ENCODE data around the gene ALMS1.
"Not testable (repeated sequence)": the region's sequence is repeated elsewhere in the genome, so short reads cannot be mapped to it uniquely, and the experiment has no call there.

ALMS1 gene

DNA sequence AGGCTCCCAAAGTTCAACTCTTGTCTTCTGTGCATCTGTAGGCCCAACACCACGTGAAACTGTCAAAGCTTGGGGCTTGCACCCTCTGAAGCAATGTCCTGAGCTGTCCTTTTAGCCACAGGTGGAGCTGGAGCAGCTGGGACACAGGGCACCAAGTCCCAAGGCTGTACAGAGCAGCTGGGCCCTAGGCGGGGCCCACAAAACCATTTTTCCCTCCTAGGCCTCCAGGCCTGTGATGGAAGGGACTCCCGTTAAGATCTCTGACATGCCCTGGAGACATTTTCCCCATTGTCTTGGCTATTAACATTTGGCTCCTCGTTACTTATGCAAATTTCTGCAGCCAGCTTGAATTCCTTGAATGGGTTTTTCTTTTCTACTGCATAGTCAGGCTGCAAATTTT lies 145.1 kb downstream of the ALMS1 start:
- not testable (repeated sequence) for DNase-seq

DNA sequence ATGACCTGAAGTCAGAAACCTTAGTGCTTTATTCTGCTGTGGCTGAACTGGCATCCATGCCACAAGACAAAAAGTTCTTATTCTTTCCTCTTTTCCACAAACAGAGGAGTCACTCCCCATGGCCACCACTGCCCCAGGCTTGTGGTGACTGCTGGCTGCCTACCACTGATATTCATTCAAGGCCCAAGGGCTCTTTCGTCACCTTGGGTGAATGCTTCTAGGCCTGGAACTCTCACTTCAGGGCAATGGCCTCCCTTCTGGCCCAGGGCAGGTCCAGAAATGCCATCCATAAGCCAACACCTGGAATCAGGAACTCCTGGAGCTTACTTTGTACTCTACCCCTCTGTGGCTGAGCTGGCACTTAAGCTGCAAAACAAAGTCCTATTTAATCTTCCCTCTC lies 146.7 kb downstream of the ALMS1 start:
- no peak for DNase-seq

DNA sequence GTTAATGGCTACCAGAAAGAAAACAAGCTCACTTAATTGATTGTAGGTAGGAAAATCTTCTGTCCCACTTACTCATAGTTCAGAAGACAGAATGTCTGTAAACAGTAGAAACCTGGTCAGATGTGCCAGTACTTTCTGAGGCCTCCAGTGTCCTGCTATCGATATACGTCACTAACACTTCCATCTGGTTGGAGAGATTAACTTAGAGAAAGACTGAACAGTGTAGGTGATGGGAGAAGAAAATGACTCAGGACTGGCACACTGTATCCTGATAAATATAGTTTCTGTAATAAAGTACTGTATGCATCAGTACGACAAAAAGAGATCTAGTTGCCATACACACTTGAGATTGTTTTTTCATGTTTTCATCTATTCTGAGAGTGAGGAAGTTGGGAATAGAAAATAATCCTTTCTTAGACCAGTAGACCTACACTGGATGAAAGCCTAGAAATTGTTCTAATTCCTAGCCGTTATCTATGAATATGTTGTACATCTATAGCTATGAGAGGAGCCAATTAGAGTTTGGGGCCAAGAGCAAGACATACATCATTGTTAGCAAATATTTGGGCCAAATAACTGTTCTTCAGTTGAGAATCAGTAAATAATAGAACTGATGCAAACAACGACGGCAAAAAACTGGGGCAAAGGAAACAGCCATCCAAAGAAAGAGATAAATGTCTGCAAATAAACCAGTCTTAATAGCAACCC lies 150.7 kb downstream of the ALMS1 start:
- no peak for DNase-seq

DNA sequence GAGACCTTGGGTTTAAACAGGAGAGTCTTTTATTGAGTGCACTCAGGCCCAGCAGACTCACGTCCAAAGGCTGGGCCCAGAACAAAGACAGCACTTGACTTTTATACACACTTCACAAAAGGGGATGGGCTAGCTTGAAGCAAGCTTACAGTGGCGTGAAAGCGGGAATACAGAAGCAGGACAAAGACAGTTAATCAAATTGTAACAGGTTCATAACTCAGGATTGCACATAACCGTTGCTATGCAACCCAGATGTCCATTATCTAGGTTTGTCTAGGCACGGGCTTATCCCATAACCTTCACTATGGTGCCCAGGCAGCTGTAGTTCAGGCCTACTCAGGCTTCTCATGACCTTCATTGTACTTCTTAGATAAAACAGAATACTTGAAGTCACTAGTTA lies 175.2 kb downstream of the ALMS1 start:
- not testable (repeated sequence) for DNase-seq

DNA sequence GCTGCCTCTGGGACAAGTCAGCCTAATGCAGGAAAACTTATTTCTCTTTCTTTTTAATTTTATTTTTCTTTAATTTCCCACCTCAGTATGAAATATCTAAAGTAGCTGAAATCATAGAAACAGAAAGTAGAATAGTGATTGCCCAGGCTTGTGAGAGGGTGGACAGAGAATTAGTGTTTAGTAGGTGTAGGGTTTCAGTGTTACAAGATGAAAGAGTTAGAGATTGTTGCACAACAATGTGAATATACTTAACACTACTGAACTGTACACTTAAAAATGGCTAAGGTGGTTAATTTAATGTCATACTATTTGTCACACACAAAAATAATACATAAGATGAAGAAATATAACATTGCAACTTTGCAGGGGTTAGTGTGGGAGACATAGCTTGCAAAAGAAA lies 175.8 kb downstream of the ALMS1 start:
- peak; percentile 6 for DNase-seq

DNA sequence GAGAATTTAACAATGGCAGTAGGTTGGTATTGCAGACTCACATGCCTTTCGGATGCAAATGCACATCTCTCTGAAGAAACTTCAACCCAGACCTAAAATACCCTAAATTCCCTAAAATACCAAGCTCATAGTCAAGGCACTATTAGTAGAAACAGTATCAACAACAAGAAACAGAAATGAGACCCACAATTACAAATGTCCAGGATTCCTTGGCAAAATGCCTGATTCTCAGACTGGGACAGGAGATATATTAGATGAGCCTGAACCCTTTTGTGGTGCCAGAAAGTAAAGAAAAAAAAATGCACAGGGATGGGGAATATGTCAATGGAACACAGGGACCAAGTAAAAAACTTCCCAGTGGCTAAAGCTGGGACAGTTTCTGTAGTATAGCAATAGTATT lies 179.3 kb downstream of the ALMS1 start:
- DNase-seq, result no peak

DNA sequence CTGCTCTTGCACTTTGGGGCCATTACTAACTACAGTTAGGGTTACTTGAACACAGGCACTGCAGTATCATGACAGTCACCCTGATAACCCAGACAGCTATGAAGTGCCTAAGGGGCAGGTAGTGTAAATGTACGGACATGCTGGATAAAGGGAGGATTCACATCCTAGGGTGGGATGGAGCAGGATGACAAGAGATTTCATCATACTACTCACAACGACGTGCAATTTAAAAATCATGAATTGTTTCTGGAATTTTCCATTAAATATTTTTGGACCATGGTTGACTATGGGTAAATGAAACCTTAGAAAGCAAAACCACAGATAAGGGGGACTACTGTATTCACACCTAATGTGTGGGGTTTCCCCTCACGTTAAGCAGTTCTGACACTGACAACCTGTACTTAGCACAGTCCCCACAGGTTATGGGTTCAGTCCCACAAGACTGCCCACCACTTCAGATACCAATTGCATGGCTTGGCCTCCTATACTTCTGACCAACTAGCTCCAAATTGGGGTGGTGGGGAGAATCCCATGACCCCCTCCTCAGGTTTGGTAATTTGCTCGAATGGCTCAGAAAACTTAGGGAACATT lies 180.7 kb downstream of the ALMS1 start:
- DNase-seq, result no peak

DNA sequence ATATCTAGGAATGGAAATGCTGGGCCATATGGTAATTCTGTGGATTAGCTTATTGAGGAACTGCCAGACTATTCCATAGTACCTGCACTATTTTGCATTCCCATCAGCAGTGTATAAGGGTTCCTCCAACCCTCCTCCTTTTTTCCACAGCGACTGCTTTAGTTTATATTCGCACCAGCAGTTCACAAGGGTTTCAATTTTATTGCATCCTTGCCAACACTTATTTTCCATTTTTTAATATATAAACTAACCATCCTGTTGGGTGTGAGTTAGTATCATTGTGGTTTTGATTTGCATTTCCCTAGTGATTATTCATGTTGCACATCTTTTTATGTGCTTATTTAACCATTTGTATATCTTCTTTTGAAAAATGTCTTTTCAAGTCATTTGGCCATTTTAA lies 189.6 kb downstream of the ALMS1 start:
- DNase-seq, result no peak

DNA sequence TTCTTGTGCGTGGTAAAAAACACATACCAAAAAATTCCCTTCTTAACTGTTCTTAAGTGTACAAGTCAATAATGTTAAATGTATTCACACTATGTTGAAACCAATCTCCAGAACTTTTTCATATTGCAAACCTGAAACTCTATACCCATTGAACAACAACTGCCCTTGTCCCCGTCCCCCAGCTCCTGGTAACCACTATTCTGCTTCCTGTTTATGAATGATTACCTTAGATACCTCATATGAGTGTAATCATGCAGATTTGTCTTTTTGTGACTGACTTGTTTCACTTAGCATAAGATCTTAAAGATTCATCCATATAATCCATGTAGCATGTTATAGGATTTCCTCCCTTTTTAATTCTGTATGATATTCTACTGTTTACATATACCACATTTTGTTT lies 196.7 kb downstream of the ALMS1 start:
- DNase-seq, result no peak

DNA sequence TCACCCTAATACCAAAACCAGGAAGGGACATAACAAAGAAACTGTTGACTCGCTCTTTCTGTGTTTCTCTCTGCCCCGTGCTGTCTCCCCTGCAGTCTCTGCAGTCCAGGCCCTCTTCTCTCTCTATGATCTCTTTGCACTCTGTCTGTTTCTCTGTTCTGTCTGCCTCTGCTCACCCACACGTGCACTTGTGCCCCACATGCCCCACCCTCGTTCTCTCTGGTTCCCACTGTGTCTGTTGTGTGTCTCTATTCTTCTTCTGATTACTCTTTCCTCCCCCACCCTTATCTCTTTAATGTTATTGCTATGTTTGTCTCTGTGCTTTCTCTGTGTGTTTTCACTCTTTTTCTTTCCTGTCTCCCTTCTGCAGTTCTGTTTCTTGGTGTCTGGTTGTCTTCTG lies 202.5 kb downstream of the ALMS1 start:
- no peak for DNase-seq

DNA sequence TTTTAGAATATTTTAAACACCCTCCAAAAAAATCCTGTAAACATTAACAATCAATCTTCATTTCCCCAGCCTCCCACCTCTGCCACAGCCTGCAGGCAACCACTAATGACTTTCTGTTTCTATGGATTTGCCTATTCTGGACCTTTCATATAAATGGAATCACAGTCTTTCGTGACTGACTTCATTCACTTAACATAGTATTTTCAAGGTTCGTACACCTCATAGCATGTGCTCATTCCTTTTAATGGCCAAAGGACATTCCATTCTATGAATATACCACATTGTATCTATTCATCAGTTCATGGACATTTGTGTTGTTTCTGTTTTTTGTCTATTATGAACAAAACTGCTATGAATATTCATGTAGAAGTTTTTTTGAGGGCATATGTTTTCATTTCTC lies 208.0 kb downstream of the ALMS1 start:
- DNase-seq, result no peak

DNA sequence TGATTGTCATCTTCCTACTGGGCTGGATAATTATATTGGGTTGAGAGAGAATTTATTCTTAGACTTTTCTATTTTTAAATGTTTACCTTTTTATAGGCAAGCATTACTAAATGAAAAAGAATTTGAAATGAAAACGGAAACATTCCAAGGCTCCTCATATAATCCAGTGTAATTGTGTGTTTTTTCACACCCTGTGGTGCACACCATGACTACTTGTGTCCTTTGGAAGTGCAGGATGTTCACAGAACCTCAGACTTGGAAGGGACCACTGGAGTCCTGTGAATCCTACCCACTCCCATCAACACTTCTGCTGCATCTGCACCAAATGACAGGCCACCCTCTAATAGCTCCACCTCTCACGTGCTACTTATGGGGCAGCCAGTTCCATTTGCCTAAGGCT lies 208.6 kb downstream of the ALMS1 start:
- no peak for DNase-seq

DNA sequence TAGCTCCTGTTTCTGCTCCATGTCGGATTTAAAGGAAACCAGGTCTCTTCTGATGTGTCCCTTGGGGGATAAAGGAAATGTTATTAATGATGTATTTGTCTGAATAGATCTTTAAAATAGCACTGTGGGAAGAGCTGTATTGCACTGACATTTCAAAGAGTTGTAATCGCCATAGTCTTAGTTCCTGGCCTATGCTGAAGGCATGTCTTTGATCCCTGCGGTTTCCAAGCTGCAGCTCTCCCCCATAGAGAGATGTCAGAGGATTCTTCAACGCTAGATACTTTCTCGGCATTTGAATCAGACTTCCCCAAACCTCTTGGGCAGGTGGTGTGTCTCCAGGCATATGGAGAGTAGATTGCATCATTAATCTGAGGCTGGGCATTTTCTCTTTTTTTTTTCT lies 216.1 kb downstream of the ALMS1 start:
- DNase-seq, result no peak

DNA sequence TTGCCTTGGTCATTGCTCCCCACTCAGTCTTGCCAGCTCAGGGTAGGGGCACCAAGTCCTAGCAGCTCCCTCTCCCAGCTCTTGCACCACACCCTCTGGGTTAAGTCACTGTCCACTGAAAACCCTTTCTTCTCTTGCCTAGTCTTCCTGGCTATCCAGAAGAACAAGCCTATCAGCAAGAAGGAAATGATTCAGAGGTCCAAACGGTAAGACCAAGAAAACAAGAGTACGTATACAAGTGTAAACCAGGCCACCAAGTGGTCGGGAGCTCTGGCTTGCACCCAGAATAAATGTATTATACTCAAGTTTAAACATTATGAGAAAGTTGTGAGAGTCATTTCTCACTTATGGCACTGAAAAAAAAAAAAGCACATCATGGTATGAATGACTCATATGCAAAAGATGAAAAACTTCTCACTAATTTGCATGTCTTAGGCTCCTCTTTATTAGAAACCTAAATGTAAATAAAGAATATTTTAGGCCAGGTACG lies 217.5 kb downstream of the ALMS1 start:
- DNase-seq, result peak; percentile 65

DNA sequence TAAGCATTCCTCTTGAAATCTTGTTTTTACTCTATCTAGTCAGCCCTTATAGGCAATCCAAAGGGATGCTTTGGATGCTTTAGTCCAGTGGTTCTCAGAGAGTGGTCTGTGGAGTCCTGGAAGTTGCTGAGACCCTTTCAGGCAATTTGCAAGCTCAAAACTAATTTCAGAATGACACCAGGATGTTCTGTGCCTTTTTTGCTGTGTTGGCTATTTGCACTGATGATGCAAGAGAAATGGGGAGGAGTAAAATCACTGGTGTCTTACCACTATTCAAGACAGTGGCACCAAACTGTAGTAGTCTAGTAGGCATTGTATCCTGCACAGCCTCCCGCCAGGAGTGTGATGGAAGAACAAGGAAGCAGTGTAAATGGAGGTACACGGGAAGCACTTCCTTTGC lies 219.0 kb downstream of the ALMS1 start:
- not testable (repeated sequence) for DNase-seq

DNA sequence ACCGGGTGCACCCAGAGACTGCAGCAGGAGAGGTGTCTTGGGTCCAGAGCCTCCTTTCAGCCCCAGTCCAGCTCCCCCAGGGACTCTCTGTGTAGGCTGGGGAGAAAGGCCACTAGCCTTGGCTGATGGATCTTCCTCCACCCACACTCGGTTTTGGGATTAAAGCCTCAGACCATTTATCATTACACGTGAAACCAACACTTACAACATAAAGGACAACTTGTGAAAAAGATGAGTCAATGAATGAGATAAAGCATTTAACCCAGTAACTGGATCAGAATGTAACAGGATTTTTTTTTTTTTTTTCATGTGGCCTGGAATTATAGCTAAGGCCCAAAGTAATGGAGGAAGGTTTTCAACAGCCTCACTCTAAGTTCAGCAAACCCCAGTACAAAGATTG lies 224.5 kb downstream of the ALMS1 start:
- no peak for DNase-seq

DNA sequence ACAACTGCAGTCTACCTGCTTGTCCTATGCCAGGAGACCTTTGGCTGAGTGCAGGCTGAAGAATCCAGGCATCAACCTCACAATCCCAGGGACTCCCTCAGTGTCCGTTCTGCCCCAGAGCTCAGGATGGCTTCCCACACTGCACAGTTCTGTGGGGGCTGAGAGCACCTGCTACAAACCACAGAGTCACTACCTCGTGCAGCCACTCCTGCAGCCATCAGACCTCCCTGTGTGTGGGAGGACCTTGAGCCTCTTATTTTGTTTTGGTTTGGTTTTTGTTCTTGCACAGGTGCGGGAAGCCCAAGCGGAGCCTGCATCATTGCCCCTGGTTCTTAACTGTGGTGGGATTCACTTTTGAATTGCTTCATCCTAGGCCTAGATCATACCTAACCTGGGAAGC lies 225.6 kb downstream of the ALMS1 start:
- no peak for DNase-seq

DNA sequence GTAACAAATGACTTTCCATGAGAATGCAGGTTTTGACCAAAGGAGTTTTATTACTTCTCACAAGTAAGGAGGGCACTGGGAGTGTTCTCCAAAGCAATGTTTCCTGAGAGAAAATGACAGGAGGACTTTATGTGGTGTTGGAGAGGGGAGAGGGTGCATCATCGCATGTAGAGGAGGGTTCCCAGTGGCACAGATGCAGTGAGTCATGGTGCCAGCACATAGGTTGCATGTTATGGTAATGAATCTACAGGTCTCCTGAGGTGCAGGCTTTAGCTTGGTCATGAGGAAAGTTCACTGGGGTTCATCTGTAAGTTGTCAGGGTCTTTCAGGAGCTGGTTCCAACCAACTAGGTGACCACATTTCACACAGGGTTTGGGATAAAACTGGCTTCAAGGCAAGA lies 226.2 kb downstream of the ALMS1 start:
- DNase-seq, result no peak

DNA sequence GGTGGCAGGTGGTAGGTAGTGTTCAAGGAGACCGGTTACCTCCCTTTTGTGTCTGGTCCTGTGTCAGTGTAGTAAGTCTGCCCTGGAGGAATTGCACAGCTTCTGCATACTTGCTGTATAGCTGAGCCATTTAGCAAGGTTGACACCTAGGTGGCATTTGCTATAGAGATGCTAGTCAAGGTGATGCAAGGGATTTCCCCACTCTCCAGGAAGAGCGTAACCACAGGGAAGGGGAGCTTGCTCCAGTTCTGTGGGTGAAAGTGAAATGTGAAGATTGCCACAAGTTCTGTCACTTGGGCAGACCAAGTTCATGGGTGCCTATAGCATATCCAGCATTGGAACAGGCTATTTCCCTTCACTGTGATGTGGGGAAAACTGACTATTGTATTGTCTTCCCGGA lies 228.5 kb downstream of the ALMS1 start:
- no peak for DNase-seq

DNA sequence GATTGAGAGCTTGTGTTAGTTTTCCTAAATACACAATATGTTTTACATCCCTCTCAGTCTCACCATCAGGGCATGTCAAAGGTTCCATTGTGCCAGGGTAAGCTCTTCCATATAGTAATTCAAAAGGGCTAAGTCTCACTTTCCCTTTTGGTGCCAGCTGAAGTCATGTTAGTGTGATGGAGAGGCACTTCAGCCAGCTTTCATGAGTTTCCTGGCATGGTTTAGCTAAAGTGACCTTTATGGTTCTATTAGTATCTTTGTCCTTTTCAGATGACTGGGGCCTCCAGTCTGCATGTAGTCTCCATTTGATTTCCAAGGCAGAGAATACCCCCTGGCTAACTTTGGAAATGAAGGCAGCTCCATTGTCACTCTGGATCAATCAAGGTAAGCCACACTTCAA lies 229.4 kb downstream of the ALMS1 start:
- DNase-seq, result no peak

DNA sequence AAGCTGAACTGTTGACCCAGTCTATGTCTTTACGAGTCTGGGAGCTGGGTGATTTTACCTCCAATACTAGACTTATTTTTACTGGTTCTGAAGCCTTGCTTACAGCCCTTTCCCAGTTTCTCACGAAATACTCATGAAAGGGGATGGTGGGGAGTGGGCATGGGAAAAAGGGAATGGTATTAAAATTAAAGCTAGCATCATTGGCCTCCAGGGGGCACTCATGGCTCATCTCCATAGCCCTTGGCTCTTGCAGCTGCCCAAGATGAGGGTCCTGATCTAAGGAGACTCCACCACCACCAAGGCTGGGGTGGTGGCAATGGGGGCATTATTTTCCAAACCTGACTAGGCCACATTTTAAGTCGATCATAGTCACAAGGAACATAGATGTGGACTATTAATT lies 234.3 kb downstream of the ALMS1 start:
- not testable (repeated sequence) for DNase-seq

DNA sequence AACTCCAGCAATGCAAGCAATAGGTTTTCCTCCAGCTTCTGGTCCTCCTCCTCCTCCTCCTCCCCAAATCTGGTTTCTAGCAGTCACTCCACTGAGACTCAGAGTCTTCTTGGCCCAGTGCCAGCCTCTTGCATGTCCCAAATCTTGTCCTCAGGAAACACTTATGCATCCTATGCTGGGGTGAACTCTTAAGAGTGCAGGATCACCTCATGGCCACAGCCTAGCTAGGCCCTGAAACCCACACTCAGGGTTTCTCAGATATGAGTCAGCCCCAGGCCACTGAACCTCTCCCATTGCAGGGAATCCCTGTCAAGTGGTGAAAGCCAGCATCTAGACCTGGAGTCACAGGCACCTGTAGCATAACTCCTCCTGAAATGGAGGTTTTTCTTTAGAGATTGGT lies 238.4 kb downstream of the ALMS1 start:
- not testable (repeated sequence) for DNase-seq

DNA sequence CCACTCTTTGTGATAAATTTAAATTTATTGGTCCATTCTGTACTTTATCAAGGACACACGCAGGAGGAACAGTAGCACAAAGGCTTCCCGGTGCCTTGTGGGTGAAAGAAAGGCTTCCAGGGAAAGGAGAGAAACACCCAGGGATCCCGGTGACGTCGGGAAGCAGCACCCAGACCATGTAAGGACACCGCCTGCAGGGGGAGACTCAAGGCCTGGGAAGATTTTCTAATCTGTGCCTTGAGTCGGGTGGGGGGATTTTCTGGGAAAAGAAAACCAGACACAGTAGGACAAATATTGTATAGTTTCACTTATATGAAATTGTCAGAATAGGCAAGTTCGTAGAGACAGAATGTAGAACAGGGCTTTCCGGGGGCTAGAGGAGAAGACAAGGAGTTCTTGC lies 239.0 kb downstream of the ALMS1 start:
- not testable (repeated sequence) for DNase-seq

DNA sequence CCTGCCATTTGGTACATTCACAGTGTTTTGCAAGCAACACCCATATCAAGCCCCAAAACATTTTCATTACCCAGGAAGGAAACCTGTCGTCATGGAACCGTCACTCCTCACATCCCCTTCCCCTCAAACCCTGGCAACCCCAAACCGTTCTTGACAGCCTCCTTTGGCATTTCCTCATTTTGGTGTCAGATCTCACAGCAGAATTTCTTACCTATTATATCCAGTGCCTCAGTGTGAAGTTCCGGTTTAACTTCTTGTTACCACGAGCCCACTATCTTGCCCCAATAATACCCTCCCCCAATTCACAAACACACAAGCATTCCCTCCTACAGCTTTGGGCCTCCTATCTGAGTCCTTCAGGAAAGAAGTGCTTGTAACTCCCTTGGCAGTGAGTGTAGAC lies 240.6 kb downstream of the ALMS1 start:
- not testable (repeated sequence) for DNase-seq

DNA sequence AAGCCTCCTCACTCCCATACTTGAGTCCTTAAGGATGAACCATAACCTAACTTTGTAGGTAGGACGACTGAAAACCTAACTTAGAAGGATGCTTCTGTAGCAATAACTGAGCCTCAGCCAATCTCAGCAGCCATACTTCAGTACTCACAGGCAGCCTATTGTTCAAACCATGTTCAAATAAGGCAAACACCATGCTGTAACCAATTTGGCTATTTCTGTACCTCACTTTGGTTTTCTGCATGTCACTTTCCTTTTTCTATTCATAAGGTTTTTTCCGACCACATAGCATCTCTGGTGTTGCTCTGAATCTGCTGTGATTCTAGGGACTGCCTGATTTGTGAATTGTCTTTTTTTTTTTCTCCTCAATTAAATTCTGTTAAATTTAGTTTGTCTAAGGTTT lies 242.9 kb downstream of the ALMS1 start:
- not testable (repeated sequence) for DNase-seq

Data from HCEC 1CT (cell line).